Stimulated activated CD8-positive, alpha-beta memory T cell treated with anti-CD3 and anti-CD28 coated beads, Interleukin-12 subunit alpha, Interleukin-12 subunit beta, amount 100 ng/mL, for 1 hour (primary cell): ENCODE data around the gene FAF2.
"Not testable (repeated sequence)": the region's sequence is repeated elsewhere in the genome, so short reads cannot be mapped to it uniquely, and the experiment has no call there.

Experiments
- DNase-seq: peaks from one replicate; pipeline ENCODE4 v3.0.0-alpha.2; 2020; ENCODE audit warnings: low read depth

FAF2 gene

DNA sequence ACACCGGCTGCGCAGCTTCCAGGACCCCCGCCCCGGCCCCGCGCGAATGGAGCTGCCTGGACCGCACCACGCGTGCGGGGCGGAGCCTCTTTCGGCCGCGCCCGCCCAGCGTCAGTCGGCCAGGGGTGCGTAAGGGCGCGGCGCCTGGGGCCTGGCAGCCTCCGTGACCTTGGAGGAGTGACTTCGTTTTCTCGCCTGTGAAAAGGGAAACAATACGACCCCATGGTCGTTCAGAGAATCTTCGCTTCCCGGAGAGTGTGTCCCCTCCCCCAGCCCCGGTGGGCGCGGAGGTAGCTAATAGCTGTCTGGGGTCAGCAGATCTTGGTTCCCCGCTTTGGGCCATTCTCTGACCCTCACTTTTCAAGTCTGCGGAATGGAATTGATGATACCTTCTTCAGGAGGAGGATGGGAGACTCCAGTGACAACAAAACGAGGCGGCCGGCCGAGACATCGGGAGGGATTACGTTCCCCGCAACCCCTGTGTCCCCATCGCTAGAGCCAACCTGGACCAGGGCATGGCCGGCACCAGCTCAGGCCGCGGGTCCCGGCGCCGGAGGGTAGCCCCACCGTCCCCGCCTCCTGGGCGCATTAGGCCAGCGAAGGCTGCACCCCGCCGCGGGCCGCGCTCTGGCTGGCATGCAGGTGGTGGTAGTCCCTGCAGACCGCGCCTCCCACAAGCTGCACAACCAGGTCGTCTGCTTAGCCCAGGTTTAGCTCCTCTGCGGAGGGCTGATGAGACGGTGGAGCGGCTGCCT, 95.4 kb downstream of the FAF2 start:
- DNase-seq, result no peak

DNA sequence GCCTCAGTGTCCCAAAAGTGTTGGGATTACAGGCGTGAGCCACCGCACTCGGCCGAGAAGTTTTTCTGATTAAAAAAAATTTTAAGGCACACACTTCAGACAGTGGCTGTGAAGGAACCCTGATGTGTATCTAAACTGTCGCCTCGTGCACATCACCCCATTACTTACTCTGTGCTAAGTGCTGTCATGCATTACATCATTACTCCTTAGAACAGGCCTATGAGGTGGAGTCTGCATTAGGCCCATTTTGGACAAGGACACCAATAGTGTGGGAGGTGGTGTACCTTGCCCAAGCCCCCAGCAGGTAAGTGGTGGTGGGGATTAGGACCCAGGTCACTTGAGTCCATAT, 97.2 kb downstream of the FAF2 start:
- DNase-seq, result no peak

DNA sequence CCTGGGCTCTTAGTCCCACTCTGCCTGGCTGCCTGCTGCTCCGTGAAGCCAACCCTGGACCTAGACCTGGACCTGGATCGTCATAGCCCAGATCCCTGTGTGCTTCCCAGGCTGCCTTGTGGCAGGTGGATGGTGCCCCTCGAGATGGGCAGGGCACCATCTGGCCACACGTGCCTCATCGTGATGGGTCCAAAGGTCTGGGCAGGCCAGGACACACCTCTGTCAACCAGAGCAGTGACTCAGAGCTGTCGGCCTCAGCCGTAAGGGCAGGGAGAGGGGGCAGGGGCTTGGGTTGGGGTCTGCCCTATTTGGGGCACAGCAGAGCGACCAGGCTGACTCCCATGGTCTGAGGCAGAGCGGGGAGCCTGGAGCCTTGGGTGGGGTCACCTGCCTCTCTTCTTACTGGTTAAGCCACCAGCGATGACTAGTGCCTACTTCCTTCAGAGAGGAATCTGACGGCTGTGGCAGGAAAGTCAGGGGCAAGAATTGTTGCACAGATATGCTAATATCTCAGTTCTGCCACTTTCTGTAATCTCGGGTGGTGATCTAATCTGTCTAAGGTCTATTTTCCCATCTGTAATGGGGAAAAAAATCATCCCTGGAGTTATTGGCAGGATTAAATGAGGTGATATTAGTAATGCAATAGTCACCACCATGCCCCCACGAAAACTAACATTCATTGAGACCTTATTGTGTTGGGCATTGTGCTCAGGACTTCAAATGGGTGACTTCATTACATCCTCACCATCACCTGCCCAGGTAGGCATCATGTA, 97.7 kb downstream of the FAF2 start:
- DNase-seq, result no peak

DNA sequence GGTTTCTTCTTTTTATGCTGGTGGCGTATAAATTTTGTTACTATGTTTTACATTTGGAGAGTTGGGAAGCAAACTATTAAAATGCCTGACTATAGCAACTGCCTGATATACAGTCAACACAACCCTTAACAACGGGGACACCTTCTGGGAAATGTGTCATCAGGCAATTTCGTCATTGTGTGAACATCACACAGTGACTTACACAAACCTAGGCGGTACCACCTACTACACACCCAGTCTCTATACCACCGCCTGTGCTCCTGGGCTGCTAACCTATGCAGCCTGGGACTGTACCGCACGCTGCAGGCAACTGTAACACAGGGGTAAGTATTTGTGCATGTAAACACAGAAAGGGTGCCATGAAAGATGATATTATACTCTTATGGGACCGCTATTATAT, 99.6 kb downstream of the FAF2 start:
- DNase-seq, result no peak

DNA sequence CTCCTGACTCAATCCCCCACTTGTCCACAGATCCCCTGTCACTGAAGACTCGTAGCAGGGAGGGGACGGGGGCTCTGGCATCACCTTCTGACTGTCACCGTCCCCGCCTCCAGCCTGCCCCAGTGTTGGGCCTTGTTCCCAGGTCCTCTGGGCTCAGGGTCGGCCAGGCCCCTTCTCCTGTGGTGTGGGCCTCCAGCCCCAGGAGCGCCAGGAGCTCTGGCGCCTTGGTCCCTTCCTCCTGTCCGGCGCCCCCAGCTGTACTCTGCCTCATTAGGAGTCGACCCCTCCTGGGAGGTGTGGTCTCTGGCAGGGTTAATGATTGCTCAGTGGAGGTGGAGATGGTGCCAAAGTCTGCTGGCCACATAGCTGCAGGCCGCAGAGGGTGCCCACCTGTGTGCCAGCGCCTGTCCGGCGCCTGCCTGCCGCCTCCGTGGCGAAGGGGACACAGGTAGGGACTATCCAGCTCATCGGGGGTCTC, 100.8 kb downstream of the FAF2 start, which contains the start of gene CDHR2:
Gene CDHR2 (plus strand): TSS at position 376 of the 478 bp plus-strand sequence. CDS start 16,011 bp downstream, outside the sequence.
- DNase-seq, result no peak

DNA sequence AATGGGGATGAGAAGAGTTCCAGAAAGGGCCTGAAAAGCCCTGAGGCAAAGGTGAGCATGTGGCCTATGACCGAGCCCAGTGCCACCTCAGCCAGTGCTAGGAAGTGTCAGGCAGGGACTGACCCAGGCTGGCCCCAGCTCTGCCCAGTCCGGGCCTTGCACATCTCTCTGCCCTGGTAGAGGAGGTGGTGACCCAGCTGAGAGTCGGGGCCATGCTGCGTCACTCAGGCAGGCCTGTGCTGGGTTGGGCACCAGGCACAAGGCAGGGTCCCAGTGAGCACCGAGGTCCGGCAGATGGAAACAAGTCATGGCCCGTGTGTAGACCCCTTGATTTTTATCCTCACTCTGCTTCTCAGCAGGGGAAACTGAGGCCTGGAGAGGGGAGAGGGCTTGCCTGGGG, 101.7 kb downstream of the FAF2 start:
- DNase-seq, result no peak

DNA sequence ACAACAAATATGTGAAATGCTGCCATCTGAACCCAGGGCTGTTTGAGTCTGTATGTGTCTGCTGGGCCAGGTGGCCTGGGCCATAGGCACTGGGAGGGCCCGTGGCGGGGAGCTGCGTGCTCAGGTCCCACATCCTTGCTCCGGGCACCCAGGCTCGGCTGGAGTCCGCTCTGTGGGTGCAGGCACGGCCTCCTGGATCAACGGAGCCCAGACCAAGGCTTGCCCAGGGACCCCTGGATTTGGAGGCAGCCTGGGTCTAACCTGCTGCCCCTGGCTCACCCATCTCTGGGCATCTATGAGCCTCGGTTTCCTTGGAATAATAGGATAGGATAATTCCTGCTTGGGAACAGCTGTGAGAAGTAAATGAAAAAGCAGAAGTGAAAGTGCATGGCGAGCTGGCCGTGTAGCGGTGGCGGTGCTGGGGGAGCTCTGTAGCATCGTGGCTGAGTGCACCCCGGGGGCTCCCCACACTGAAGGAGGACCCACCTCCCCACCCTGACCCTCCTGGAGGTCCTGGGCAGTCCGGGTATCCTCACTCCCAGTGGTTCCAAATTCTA, 102.2 kb downstream of the FAF2 start:
- DNase-seq, result no peak

DNA sequence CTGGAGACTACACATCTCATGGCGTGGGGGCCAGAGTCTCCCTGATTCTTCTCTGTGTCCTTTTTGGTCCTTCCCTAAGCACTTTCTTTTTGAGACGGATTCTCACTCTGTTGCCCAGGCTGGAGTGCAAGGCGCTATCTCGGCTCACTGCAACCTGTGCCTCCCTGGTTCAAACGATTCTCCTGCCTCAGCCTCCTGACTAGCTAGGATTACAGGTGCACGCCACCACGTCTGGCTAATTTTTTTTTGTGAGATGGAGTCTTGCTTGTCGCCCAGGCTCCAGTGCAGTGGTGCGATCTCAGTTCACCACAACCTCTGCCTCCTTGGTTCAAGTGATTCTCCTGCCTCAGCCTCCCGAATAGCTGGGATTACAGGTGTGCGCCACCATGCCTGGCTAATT, 102.8 kb downstream of the FAF2 start:
- not testable (repeated sequence) for DNase-seq

DNA sequence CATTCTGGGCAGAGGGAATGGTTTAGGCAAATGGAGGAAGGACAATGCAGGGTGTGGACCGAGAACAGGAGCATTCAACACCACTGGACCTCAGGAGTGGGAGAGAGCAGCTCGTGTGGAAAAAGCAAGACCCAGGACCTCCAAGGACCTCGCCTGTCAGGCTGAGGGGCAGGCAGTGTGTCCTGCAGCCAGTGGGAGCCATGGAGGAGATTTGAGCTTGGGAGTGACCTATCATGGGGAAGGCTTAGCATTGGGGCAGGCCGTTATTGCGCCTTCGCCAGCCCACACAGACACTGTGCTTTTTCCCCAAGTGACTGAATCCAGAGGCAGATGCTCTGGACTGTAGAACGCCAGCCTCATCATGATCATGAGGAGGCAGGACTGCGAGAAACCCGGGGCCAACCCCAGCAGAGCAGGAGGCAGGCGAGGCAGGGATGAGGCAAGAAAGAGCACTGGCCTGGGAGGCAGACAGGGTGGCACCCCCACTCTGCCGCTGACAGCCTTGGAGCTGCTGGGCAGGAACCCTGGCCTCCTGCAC, 104.2 kb downstream of the FAF2 start:
- no peak for DNase-seq

DNA sequence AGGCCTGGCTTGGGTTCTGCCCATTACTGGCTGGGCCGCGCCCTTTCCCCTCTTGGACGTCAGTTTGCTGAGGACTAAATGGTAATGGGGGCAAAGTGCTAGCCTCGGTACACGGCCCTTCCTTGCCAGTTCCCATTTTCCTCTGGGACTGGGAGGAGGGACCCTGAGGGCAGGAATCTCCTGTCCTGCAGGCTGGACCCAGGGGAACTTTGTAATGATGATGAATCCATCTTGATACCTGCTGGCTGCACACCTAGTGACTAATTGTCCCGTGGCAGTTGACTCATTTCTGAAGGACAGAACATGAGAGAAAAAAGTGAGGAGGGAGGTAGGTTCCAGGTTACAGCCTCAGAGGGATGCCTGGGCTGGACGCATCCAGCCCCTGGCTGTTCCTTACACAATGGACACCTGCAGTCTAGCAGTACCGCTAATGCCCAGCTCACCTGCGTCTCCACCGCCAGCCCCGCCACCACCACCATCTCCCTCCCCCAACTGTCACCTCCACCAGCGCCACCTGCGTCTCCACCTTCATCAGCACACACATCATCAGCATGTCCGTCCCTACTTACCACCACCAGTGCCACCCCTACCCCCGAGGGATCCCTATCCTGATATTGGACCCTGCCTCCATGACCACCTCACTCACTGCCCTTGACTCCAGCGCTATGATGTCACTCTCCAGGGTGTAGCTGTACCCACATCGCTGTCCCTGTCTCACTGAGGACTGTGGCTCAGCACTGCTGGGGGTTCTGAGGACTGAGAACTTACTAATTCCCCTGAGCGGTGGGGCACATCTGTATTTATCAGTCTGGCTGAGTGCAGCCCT, 105.3 kb downstream of the FAF2 start:
- DNase-seq, result no peak

DNA sequence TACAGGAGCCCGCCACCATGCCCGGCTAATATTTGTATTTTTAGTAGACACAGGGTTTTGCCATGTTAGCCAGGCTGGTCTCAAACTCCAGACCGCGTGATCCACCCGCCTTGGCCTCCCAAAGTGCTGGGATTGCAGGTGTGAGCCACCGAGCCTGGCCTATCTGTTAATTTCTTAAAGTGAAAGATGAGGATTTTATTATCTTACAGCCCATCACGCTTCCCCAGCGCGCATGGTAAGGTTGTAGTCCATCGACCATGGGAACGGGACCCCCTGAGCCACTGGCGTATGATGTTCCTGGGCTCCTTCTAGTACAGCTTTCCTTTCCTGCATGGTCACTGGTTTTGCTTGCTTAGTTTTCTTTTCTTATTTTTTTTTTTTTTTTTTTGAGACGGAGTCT, 109.7 kb downstream of the FAF2 start:
- no peak for DNase-seq
